Embryonic facial prominence (tissue), 1 donor: ENCODE results near the gene CXXC5.
A peak's percentile ranks its signal among the peaks of the same experiment; 100 is the strongest.

Source experiments
- DNase-seq: peaks from one replicate; pipeline ENCODE4 v3.0.0-alpha.2; 2016; ENCODE audit errors: extremely low spot score

CXXC5 gene

DNA sequence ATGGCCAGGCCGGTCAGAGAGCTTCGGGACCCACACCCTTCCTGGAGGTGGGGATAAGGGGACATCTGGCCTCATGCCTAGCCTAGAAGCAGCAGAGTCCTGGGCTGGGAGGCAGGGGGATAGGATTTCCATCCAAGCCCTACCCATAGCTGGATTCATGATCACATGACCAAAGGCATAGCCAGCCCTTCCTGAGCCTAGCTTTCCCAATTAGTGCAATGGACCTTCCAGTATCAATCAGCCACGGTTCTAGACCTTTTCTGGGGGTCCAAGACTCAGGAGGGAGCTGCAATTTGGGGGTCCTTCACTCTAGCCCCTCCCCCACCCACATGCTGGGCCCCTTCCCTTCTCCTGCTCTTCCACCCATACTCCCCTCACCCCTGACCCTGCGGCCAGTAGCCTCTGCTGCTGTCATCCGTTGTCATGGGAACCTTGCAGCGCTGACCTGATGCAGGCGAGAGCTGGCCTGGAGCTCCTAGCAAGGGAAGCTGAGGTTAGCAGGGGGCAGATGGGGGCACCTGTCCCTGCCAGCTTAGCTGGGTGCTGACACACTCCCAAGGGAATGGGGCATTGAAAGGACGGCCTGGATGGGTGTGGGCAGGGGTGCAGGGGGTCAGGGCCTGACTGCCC is 44.6 kb downstream of the CXXC5 start:
- DNase-seq: no peak

DNA sequence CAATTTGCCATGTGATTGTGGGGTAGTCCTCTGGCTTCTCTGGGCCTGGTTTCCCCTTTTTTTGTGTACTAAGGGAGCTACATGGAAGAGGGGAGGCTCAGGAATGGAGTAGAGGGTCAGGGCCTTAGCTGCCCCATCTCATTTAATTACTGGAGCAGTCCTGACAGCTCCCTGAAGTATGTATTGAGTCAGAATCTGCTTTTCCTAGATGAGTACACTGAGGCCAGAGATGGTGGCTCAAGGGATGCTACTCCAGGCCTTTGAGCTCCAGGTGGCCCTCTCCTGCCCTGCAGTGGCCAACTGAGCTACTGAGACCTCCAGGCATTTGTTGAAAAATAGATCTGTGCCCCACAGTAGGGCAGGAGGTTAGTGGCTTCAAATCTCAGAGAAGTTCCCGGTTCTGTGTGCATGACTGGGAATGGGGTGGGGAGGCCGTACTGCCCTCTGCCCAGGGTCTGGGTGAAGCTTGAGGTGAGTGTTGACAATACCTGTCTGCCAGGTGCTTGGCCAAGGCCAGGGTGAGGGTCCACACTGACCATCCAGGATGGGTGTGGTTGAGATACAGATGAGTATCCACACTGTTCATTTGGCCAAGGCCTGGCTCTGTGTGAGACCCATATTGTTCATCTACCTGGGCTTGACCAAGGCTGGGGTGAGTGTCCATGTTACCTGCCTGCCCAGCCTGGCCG is 45.7 kb downstream of the CXXC5 start:
- no peak for DNase-seq

DNA sequence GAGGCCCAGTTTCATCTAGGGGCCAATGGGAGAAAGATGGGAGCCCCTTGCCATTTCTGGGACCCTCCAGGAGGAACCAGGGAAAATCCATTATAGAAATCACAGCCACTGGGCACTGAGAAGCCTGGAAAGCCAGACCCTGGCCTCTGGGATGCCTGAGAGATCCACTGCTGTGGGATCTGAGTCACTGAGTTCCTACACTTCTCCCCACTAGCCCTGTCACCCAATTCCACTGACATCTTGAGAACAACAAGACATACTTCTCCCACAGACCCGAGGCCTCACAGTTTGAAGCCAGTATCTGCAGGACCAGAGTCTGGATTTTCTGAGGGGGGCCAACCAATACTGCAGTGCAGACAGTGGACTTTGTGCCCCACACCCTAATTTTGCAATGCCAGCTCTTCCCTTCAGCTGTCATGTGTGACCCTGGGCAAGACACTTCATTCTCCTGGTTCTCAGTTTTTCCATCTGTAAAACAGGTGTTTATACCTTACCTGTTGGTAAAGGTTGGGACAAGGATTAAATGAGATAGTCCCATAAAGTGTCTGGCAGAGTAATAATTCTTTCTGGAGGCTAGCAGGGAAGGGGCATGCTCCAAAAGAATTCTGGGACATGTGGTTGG is 46.5 kb downstream of the CXXC5 start:
- DNase-seq: no peak

DNA sequence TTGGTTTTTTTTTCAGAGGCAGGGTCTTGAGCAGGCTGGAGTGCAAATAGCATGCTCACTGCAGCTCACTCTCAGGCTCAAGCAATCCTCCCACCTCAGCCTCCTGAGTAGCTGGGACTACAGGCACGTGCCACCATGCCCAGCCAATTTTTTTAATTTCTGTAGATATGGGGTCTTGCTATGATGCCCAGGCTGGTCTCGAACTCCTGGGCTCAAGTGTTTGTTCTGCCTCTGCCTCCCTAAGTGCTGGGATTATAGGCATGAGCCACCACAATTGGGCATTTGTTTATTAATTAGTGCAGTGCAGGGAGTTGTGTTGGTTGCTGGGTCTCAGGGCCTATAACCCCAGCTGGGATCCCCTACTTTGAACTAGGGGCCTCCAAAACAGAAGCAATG is 47.0 kb downstream of the CXXC5 start:
- DNase-seq: no peak

DNA sequence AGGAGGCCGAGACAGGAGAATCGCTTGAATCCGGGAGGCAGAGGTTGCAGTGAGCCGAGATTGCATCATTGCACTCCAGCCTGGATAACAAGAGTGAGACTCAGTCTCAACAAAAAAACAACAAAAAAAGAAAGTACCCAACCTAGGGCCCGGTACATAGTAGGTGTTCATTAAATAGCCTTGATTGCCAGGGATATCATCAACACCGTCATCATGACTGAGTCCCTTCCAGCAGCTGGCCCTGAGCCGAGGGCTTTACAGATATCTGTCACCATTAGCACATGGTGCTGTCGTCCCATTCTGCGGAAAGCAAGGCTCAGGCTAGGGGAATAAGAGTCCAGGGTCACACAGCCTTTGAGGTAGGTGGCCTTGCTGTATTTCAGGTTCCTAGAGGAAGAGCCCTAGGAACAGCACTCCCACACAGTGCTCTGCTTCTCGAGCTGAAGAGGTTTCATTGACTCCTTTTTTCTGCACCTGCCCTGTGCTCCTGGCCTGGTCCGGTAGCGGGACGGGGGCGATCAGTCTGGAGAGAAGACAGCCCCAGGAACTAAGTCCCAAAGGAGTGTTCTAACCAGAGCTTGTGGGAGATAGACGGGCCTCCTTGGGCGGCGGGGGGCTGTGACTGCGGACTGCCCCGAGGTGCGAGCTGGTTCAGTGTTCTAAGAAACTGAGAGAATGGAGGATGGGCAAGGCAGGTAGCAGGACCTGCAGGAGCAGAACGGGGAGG is 48.2 kb downstream of the CXXC5 start:
- no peak for DNase-seq

DNA sequence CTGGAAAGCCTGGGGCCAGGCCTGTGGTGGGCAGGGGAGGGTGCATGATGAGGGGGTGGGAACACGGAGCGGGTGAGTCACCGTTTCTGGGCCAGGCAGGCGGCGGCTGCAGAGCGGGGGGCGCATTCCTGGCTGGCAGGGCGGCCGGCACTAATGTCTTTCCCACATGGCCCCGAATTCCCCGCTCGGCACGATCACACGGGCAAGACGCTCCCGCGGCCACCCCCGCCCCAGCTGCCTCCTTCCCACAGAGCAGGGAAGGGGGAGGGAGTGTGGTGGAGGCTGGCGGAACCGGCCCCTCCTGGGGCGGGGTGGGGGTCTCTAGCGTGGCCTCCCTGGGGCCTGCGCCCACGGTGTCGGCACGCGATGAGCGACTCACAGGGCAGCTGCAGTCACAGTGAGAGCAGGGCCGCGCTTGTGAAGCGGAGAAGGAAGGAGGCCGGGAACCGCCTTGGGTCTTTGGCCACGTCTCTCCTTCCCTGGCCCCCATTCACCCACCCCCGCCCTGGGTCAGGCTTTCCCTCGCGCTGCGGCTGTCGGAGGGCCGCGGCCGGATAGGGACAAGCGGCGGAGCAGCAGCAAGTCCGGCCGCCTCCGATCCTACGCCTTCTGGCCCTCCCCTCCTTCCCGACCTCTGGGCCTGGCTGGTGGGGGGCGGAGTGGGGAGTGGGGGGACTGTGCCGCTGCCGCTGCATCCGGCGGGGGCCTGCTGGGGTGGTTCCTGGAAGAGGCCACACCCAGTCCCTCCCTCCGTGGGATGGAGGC is 48.9 kb downstream of the CXXC5 start:
- peak; percentile 76 for DNase-seq

DNA sequence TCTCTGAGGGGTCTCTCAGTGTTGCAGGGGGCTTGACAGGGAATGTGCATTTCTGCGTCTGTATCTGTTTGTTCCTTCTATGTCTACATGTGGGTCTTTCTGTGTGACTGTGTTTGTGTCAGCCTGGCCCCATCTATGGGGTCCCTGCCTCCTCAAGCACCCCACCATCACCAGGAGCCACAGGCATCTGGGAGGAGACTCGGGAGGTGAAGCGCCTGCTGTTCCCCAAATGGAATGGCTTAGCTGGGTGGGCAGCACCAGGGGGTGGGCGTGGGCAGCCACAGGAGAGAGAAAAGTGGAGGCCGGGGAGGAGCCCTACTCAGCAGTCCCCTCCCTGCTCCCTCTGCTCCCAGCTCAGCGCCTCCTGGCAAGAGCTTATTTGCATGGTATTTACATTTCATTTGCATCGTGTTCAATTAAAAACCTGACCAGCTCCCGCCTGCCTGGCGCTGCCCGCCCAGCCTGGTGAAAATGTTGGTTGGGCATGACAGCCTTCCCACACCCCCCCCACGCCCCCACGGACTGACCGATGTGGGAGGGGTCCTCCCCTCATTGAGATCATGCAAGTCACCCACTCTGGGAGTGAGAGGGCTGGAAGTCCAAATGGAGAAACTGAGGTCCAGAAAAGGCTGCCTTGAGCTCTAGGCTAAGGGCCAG is 50.5 kb downstream of the CXXC5 start:
- peak; percentile 69 for DNase-seq

DNA sequence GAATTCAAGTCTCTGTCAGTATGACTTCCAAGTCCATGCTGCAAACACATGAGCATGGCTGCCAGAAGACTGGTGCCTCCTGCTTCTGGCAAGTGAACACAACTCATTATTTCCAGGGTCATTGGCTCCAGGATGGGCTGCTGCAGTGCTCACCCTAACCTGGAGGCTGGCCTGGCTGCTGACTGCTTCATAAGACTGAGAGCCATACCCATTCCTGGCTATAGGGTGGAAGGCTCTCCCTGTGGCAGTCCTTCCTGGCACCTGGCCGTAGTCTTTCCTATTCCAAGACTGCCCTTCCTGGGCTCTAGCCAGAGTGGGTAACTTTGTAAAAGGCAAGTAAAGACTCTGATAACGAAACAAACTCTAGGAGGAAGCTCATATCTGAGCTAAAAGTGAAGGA is 51.2 kb downstream of the CXXC5 start:
- DNase-seq: no peak

DNA sequence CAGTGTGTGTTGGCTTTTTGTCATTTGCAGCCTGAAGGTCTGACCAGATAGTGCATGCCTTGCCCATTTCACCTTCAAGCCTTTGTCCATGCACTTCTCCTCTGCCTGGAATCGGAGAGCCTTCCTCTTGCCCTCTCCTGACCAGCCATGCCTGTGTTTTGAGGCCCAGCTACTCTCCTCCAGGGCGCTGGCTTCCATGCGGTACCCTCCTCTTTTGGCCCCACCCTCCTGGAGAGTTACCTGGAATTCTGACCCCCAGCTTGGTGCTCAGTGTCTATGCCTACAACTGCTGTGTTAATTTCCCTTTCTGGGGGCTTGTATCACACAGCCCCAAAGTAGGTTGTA is 52.5 kb downstream of the CXXC5 start:
- no peak for DNase-seq

DNA sequence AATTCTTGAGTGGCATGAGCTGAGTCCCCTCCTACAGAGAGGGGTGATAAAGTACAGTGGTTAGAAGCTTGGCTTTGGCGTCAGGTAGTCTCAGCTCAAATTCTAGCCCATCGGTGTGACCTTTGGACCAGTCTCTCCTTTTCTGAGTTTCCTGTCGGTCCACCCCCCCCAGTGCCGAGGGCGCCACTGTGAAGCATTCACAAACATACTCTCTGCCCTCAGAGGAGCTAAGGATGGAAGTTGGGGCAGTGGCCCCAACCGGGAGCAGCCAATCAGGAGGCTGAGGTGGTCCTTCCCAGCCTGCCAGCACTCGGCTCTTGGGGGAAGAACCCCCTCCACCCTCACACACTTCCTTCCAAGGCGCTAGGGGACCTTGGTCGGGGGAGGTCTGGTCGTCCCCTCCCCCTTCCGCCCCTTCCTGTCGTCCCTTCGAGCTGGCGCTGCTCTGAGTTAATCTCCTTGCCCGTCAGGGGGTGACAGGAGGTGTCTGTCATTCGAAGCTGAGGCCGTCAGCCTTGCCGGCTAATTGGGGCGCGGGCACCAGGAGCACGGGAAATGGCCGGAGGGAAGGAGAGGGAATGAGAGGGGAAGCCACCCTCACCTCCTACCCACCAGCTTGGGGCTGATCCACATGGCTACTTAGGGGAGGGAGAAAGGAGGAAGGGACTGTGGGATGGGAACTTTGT is 53.0 kb downstream of the CXXC5 start:
- DNase-seq: no peak

DNA sequence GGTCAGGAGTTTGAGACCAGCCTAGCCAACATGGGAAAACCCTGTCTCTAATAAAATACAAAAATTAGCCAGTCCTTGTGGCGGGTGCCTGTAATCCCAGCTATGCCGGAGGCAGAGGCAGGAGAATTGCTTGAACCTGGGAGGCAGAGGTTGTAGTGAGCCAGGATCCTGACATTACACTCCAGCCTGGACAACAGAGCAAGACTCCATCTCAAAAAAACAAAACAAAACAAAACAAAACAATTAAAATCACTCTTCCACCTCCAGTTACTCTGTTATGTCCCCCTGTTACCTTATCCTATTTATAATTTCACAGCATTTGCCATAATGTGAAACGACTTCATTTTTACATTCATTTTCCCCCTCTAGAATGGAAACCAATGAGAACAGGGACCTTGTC is 54.4 kb downstream of the CXXC5 start:
- no peak for DNase-seq

DNA sequence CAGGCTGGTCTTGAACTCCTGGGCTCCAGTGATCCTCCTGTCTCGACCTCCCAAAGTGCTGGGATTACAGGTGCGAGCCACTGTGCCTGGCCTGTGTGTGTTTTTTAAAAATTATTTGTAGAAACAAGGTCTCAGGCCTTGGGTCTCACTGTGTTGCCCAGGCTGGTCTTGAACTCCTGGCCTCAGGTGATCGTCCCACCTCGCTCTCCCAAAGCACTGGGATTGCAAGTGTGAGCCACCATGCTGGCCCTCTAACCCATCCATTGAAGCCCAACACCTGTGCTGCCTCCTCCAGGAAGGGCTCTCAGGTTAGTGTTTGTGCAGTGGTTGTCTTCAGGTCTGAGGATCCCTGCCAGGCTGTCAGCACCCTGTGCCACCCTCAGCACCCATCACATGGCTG is 56.6 kb downstream of the CXXC5 start:
- DNase-seq: no peak

DNA sequence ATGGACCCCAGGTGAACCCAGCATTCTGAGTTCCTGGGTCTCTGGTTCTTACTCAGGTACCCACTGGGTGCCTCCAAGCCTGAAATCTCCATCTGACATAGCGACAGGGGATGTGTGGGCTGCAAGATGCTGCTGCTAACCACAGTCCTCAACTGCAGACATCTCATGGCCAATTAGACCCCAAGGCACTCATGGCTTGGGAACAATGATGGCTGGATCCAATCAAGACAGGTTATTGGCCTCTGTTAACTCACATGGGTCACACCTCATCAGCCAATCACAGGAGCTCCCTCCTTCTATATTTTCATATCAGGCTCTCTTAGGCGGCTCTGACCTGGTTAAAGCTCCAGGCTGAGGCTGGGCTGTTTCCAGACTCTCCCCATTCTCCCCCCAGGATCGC is 57.0 kb downstream of the CXXC5 start:
- DNase-seq: no peak

DNA sequence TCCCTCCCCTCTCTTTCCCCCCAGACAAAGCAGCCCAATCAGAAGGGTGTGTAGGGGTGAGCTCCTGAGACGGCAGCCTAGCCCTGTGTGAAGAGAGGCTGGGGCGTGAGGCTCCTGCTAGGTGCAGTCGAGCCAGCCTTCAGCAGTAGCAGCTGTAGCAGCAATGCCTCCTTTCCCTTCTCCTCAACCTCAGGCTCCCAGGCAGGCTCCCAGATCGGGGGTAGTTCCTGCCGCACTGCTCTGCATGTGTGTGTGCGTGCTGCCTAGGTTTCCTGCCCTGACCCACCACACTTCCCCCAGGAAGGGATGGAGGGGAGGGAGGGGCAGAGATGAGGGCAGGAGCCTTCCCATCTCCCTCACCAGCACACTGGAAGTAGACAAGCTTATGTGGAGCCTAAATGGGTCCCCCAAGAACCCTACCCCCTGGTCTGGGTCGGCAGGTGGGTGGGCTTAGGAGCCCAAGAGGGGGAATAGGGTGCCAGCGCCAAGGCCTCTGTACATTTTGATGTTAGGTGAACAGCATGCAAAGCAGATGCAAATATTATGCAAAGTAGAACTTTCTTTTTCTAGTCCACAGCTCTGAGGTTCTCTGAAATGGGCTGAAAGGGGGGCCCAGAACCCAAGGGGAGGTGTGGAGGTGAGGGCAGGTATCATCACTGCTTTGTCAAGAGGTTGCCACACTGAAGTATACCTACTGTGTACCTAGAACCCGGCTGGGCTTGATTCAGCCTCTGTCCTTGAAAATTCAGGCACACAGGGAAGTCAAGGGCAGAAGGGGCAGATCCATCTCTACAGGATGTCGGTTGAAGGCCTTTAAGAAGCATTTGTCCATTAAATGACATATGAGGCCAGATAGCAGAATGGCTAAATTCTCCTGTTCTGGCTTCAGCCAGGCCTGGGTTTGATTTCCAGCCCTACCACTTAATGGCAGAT is 57.8 kb downstream of the CXXC5 start:
- no peak for DNase-seq

DNA sequence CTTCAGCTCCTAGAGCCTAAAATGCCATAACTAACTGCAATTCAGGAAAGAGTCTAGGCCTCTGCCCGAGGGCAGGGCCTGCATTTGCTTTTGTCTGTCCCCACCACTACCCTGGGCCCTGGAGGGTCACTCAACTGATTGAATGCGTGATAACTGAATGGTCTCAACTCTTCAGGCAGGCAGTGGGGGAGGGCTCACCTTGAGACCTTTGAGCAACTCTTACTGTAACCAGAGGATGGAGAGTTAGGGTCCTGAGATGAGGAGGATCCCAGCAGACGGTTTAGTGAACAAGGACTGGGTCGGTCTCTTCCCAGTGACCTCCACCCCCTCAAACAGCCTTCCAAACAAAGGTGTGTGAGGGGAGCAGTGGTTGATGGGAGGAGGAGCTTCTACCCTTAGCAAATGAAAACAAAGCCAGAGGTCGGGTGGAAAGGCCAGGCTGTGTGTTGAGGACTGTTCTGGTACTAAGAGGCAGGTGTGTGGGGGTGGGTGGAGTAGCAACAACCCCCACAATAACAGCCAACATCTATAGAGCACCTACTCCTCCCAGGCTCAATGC is 59.4 kb downstream of the CXXC5 start:
- no peak for DNase-seq

DNA sequence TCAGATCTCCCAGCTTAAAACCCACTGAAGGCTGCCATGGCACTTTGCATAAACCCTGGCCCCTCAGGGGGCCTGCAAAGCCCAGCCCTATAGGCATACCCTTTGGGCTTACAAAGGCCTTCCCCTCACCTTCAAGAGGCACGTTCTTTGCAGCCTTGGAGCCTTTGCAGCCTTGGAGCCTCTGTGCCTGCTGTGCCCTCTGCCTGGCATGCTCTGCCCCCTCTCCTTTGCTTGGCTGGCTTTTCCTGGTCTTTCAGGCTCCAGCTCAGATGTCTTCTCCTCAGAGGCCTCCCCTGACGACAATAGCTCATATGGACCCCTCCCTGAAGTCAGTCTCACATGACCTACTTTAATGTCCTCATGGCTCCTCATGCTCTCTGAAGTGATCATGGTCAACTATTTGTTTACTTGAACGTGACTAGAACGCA is 60.3 kb downstream of the CXXC5 start:
- DNase-seq: no peak

DNA sequence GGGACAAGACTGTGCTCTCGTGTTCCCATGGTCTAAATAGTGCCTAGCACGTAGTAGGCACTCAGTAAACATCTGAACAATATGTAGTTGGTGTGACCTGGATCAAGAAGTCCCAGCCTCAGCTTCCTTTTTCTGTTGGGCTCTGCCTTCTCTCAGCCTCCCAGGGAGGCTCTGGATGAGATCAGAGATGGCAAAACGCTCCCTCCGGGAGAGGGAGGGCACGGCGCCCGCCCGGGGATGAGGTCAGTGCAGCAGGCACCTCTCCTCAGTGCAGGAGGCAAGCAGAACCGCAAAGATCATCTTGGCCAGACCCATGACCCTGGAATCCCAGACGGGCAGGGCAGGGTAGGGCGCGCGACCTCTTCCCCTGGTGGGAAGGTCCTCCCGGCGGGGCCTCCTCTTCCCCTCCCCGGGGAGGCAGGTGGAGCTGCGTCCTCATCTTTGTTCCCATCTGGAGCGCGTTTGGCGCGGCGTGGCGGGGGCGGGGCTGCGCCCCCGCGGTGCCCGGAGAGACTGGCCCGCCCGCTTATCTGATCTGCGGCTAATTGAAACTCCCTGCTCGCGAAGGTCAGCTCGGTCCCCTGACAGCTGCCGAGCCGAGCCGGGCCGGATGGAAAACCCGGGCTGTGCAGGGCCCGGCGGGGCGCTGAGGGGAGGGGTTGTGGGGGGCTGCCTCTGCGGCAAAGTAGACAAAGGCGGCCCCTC is 60.9 kb downstream of the CXXC5 start:
- no peak for DNase-seq

DNA sequence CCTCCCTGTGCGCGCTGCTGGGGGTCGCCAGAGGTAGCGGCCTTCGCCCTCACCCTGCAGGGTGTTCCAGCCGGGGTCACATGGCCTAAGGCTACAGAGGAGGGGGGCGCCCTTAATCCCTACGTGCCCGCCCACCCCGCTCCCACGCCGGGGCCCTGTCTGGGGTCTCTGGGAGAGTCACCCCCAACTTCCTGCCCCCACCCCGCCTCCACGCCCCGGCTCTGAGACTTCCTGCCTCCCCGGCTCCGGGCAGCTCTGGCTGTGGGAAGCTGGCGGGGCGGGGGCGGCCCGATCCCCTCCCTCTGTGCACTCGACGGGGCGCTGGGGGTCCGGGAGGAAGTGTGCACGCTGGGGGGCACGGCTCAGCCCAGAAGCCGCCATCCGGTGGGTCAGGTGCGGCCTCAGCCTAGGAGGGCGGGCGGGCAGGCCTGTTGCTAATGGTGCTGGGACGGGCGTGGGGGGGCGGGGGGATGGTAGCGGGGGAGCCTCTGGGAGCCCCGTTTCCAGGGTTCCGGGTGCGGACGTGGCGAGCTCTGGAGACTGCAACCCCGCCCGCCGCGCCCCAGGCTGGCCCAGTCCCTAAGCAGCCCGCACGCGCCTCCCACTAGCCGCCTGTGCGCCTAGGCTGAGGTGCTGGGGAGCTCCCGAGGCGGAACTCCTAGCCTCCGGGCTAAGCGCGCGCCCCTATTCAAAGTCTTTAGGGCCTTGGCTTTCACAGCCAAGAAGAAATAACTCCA is 61.6 kb downstream of the CXXC5 start:
- DNase-seq: no peak
